Skeletal muscle tissue (tissue), 1 donor: ENCODE data around the gene SCUBE3. TPM values are rescaled to one million over a fixed set of nuclear protein-coding genes. Genes with fewer than 3 reads are reported as not detected.

Source experiments
- total RNA-seq: library from RNA; depleted of rRNA; stranded (reverse); fragments of >200 nt; gene quantifications from one replicate; pipeline ENCODE4 v1.2.3, GENCODE V29; 2014

Gene SCUBE3
- total RNA-seq, 1 donor from 2014 or later = 0.52 TPM

Other genes with a start within 250 kb of the SCUBE3 start
- gene TCP11, start 72.6 kb upstream of the SCUBE3 start, total RNA-seq = not detected
- 16.7 TPM for gene ZNF76, start 45.8 kb downstream of the SCUBE3 start, total RNA-seq
- 5.2 TPM for gene DEF6, start 83.9 kb downstream of the SCUBE3 start, total RNA-seq
- gene PPARD, start 128.6 kb downstream of the SCUBE3 start, total RNA-seq = 2.6 TPM
- 21.9 TPM for gene FANCE, start 238.4 kb downstream of the SCUBE3 start, total RNA-seq